GM21619 (cell line): Measurements from ENCODE around the gene CD68.
"Not testable (repeated sequence)": the region's sequence is repeated elsewhere in the genome, so short reads cannot be mapped to it uniquely, and the experiment has no call there.

Experiments
- ATAC-seq: cut with Tn5 transposase; IDR thresholded peaks from one replicate; pipeline ENCODE4 v1.9.1; 2021; ENCODE audit not compliant: unreplicated experiment

The CD68 gene

GRCh38 chr17:7613769-7614424 is 34.5 kb downstream of the CD68 start:
- no peak for ATAC-seq

- peak; percentile 85 for ATAC-seq
These were observed 35.2 kb downstream of the CD68 start, which contains the start of gene FXR2 for GRCh38 chr17:7614425-7615264. FXR2 (minus strand) TSS chr17:7614897; CDS start chr17:7614532, 365 bp downstream.

GRCh38 chr17:7615265-7615747 is 35.9 kb downstream of the CD68 start:
- no peak for ATAC-seq

GRCh38 chr17:7618608-7619007 is 39.2 kb downstream of the CD68 start:
- no peak for ATAC-seq

- ATAC-seq: no peak
These were observed 41.4 kb downstream of the CD68 start for GRCh38 chr17:7620835-7621234.

GRCh38 chr17:7623661-7624060 is 44.2 kb downstream of the CD68 start:
- no peak for ATAC-seq

- not testable (repeated sequence) for ATAC-seq
These were observed 46.3 kb downstream of the CD68 start for GRCh38 chr17:7625749-7626148.

GRCh38 chr17:7626307-7626706 is 46.9 kb downstream of the CD68 start:
- no peak for ATAC-seq

GRCh38 chr17:7626956-7627249 is 47.5 kb downstream of the CD68 start:
- ATAC-seq: no peak

GRCh38 chr17:7627250-7628121 is 48.0 kb downstream of the CD68 start, which contains the start of gene SAT2:
SAT2 (minus strand) TSS chr17:7627821; CDS start chr17:7627635, 186 bp downstream.
- peak; percentile 89 for ATAC-seq

GRCh38 chr17:7629939-7630571 is 50.6 kb downstream of the CD68 start, which contains the start of gene SHBG:
SHBG (plus strand) TSS chr17:7630135; CDS start chr17:7630173, 38 bp downstream.
- no peak for ATAC-seq
